Renal cortical epithelial cell (primary cell): ENCODE results near the gene KCNA10. TPM values are rescaled to one million over a fixed set of nuclear protein-coding genes. Genes with fewer than 3 reads are reported as not detected.

Experiments used
- DNase-seq: peaks from one replicate; pipeline ENCODE4 v3.0.0-alpha.2; 2011; ENCODE audit warnings: low read depth
- total RNA-seq: library from RNA; depleted of rRNA; stranded (reverse); fragments of >200 nt; gene quantifications from 2 replicates; pipeline ENCODE4 v1.2.3, GENCODE V29; 2014

Gene KCNA10
- not detected in 2 replicates for total RNA-seq

- no peak for DNase-seq
Measured at GRCh38 chr1:110519125-110519810, at the start of gene KCNA10. TSS of gene KCNA10 (minus strand) at chr1:110519175. CDS start at chr1:110518787, 388 bp downstream.

GRCh38 chr1:110566836-110567235, 47.9 kb upstream of the KCNA10 start:
- no peak for DNase-seq

DNA sequence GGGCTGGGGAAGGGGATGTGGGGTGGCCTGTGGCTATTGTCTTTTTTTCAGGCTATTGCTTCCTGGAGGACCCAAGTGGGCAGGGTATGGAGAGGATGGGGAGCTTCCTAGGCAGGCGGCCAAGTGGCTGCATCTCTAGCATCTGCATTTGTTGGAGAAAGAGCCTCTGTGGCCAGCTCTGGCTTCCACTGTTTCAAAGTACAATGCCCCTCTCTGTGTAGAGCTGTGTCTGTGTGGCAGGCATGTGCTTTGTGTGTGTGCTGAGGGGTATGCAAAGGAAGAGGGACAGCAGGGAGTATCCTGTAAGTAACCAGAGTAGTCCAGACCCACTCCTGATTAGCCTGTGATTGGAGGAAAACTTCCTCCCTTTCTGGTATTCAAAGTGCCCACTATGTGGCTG, 46.6 kb upstream of the KCNA10 start:
- no peak for DNase-seq

DNA sequence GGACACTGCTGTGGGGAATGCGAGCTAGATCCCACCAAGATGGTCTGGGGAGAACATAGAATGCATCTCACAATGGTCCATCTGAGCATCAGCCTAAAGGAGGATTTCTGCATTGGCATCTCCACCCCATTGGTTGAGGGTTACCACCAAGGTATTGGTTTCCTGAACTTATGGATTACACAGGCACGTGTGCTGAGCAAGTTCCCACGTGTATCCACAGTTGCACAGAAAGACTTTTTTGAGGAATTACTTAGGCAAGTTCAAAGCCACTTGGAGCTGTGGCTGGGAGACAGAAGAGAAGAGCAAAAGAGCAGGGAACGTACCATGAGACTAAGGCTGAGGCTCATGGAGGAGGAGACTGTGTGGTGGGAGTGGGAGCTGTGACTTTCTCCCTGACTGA, 44.1 kb upstream of the KCNA10 start:
- no peak for DNase-seq

- DNase-seq = no peak
Measured at GRCh38 chr1:110561596-110561995, 42.6 kb upstream of the KCNA10 start.

- DNase-seq = no peak
Measured at GRCh38 chr1:110559157-110559556, 40.2 kb upstream of the KCNA10 start.

DNA sequence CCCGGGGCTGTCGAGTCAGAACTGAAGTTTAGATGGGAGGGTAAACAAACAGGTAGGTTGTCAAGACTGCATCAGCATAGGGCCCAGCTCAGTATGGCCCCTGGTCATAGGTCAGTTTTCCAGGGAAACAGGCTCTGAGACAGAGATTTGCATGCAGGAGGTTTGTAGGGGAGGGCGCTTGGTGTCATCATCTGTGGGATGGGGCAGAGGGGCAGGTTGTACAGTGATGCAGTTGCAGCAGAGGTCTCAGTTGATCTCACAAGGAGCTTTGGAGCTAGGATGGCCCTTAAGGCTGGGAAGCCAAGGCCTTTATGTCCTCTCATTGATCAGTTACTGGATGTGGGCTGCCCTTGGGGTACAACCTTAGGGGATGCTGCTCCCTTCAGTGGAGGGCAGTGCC, 38.5 kb upstream of the KCNA10 start:
- DNase-seq = no peak

DNA sequence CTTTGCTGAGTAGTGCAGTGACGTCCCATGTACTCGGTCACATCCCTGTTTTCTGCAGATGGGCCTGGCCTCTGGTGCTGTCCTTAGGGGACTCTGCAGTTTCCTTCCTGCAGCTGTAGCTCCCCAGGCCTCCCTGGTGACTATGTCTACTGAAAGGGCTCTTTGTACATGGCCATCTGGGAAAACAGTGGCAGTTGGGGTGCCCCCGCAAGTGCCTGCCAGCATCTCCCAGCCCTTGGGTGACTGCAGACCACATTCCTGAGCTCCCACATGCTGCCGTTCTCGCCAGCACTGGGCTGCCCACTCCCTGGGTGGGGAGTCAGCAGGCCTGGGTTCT, 37.5 kb upstream of the KCNA10 start:
- DNase-seq = no peak

DNA sequence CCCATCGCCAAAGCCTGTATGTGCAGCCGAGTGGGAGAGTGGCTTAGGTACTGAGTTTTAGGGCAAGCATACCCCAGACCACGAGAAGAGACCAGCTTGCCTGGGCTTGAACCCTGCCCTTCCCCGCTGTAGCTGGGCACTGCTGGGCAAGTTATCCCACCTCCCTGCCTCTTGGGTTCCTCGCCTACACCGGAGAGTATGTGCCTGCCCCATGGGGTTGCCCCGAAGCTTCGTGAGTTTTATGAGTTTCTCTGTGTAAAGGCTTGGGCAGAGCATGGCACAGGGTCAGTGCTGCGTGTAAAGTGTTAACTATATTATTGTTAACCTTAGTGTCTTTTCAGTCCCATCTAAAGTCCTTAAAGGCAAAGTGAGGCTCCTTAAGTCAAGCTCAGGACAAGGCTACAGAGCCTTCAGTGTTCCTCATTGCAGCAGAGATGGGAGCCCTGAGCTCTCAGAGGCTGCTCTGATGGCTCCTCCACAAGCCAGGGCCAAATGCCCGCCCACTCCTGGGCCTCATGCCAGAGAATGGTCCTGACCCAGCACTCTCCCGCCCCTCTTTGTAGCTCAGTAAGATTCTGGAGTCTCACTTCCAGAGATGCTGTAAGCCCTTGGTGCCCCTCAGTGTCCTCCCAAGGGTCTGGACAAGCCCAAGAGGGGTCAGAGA, 37.0 kb upstream of the KCNA10 start:
- DNase-seq = no peak

GRCh38 chr1:110554871-110555801, 36.2 kb upstream of the KCNA10 start:
- DNase-seq = no peak

GRCh38 chr1:110551278-110551809, 32.4 kb upstream of the KCNA10 start:
- no peak for DNase-seq

GRCh38 chr1:110549831-110550230, 30.9 kb upstream of the KCNA10 start:
- DNase-seq = no peak

- DNase-seq = peak; percentile 15
Measured at GRCh38 chr1:110548381-110548780, 29.4 kb upstream of the KCNA10 start.

DNA sequence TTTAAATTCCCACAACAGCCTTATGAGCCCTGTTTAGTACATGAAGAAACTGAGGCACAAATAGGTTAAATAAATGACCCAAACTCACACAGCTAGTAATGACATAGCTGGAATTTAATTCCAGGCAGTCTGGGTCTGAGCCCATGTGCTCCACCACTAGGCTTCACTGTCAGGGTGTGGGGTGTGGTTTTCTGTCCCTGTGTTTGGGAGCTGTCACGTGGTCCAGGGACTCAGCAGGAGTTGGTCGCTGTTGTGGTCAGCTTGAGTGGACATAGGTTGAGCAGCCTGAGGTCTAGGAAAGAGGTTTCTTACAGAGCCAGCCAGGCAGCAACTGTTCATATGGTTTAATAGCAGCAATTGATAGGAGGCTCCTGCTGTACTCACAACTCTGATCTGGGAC, 28.0 kb upstream of the KCNA10 start:
- no peak for DNase-seq

DNA sequence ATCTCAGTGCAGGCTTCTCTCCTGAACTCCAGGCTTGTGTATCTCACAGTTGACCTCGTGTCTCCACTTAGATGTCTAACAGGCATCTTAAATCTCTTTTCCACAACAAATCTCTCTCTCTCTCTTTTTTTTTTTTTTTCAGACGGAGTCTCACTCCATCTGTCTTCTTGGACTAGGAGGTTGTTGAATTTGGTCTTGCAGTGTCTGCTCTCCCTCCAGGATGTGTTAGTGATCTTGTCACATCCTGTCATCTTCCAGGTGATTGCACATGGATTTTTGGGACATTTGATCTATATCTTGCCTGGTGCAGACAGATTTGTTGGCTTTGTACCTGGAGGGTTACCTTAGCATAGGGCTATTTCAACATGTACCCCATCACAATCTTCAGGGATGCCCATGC, 26.5 kb upstream of the KCNA10 start:
- DNase-seq = no peak

GRCh38 chr1:110544753-110545152, 25.8 kb upstream of the KCNA10 start:
- DNase-seq = no peak

- DNase-seq = peak; percentile 36
Measured at GRCh38 chr1:110542725-110543124, 23.8 kb upstream of the KCNA10 start.

GRCh38 chr1:110541906-110542395, 23.0 kb upstream of the KCNA10 start:
- no peak for DNase-seq

- no peak for DNase-seq
Measured at GRCh38 chr1:110540891-110541685, 22.1 kb upstream of the KCNA10 start.

DNA sequence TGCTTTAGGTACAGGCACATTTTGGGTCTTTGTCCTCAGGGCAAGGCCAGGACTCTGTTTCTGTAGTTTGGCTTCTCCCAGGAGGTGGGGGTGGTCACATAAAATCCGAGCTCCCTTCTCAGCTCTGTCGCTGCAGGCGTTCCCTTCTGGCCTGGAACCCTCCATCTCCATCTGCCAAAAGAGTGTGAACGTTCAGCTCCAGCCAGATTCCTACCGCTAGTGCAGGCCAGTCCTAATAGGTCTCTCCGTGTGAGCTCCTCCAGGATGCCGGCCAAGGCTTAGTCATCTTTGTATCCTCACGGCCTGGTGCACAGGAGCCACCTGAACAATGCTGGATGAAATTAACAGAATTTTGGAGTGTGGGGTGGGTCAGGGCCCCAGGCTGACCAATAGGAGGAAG, 19.9 kb upstream of the KCNA10 start:
- no peak for DNase-seq

- no peak for DNase-seq
Measured at GRCh38 chr1:110538075-110538474, 19.1 kb upstream of the KCNA10 start.
